ENCODE measurements around the gene TXLNB. TPM values are rescaled to one million over a fixed set of nuclear protein-coding genes. Genes with fewer than 3 reads are reported as not detected.

The TXLNB gene
- polyA plus RNA-seq, 1 of the 3 experiments (the other 2 are of a cell fraction) = 0.12 TPM

DNA sequence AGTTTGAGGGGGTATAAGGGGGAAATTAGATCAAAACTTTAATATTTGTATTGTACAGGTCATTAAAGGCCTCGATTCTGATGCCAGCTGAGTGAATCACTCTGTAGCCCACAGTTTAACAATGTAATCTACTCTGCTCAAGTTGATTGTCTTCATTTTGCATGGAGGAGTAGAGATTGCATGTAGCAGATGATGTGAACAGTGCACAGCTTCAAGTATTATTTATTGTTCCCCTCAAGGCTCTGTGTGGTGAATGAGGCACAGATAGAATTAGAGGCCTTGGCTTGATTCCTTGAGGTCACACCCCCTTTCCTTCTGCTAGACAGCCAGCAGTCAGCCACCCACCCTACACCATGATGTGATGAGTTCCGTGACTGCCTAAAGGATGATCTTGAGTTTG lies 38.1 kb downstream of the TXLNB start:
- Histone ChIP-seq H3K4me3 (ENCODE audit: low read depth in 2 of 2, low read length in 1 of 2) (no peak overlapping the region), H3K9ac (no peak overlapping the region), H4K20me1 (ENCODE audit: insufficient read depth) (no peaks in the 10 kb centered on the region), H3K4me2 (no peak overlapping the region), H3K27me3 (ENCODE audit: insufficient read depth) (peaks cover 7% of the 10 kb centered on the region; the same call in 1 of the 2 replicates), H3K36me3 (replicated peaks in 1 of 2; ENCODE audit: control insufficient read depth in 1 of 2, insufficient read depth in 2 of 2, low read length in 1 of 2) (no peaks in the 10 kb centered on the region), H3K4me1 (ENCODE audit: control insufficient read depth in 1 of 2, insufficient read depth in 2 of 2, low read depth in 1 of 2, low read length in 1 of 2) (no peaks in the 10 kb centered on the region), H3F3A (replicated peaks; ENCODE audit: insufficient read depth) (no peaks in the 10 kb centered on the region), H3K9me2 (no peaks in the 10 kb centered on the region), H2AFZ (ENCODE audit: low read depth) (no peak overlapping the region), H3K9me3 (no peaks in the 10 kb centered on the region), H3K79me2 (ENCODE audit: insufficient read depth) (no peaks in the 10 kb centered on the region), H3K27ac (ENCODE audit: low read depth in 2 of 2, low read length in 1 of 2) (no peak overlapping the region)
- ChIA-PET POLR2A (no interaction called here), CTCF (no interaction called here)
- DNase-seq = no peak
- WGBS (ENCODE audit: low lambda C conversion rate) = 21% methylated on average over 2 of the region's 2 CpGs
- TF ChIP-seq, protein P1, sequence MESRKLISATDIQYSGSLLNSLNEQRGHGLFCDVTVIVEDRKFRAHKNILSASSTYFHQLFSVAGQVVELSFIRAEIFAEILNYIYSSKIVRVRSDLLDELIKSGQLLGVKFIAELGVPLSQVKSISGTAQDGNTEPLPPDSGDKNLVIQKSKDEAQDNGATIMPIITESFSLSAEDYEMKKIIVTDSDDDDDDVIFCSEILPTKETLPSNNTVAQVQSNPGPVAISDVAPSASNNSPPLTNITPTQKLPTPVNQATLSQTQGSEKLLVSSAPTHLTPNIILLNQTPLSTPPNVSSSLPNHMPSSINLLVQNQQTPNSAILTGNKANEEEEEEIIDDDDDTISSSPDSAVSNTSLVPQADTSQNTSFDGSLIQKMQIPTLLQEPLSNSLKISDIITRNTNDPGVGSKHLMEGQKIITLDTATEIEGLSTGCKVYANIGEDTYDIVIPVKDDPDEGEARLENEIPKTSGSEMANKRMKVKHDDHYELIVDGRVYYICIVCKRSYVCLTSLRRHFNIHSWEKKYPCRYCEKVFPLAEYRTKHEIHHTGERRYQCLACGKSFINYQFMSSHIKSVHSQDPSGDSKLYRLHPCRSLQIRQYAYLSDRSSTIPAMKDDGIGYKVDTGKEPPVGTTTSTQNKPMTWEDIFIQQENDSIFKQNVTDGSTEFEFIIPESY (IDR thresholded peaks at IDR 0.05; ENCODE audit: borderline replicate concordance, low read depth) = no peak
- no peak for TF ChIP-seq CHD2 (IDR thresholded peaks at IDR 0.05; ENCODE audit: low read length, partially characterized antibody)
- TF ChIP-seq, protein P2, sequence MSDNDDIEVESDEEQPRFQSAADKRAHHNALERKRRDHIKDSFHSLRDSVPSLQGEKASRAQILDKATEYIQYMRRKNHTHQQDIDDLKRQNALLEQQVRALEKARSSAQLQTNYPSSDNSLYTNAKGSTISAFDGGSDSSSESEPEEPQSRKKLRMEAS (IDR thresholded peaks at IDR 0.05; ENCODE audit: low read depth) = no peak
- TF ChIP-seq USF1 (IDR thresholded peaks at IDR 0.05; ENCODE audit: borderline replicate concordance, low read depth) = no peak
- TF ChIP-seq MXI1 (IDR thresholded peaks at IDR 0.05; ENCODE audit: low read depth, low read length) = no peak
- no peak for TF ChIP-seq ELF1 (IDR thresholded peaks at IDR 0.05)
- TF ChIP-seq, protein P3, sequence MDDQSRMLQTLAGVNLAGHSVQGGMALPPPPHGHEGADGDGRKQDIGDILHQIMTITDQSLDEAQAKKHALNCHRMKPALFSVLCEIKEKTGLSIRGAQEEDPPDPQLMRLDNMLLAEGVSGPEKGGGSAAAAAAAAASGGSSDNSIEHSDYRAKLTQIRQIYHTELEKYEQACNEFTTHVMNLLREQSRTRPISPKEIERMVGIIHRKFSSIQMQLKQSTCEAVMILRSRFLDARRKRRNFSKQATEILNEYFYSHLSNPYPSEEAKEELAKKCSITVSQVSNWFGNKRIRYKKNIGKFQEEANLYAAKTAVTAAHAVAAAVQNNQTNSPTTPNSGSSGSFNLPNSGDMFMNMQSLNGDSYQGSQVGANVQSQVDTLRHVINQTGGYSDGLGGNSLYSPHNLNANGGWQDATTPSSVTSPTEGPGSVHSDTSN (IDR thresholded peaks at IDR 0.05) = no peak
- no peak for TF ChIP-seq USF2 (IDR thresholded peaks at IDR 0.05; ENCODE audit: borderline replicate concordance, low read depth, low read length)
- TF ChIP-seq YY1 (IDR thresholded peaks at IDR 0.05; ENCODE audit: low read depth) = no peak
- no peak for TF ChIP-seq FOXM1 (IDR thresholded peaks at IDR 0.05; ENCODE audit: low read depth)
- TF ChIP-seq RAD21 (IDR thresholded peaks at IDR 0.05; ENCODE audit: low read length) = no peak
- no peak for TF ChIP-seq SMC3 (IDR thresholded peaks at IDR 0.05; ENCODE audit: low read depth, low read length)
- TF ChIP-seq CTCF (IDR thresholded peaks at IDR 0.05) = no peak
- TF ChIP-seq FOSL2 (IDR thresholded peaks at IDR 0.05; ENCODE audit: borderline replicate concordance, low read depth) = no peak
- TF ChIP-seq GATA2 (CRISPR knock-in tag; IDR thresholded peaks at IDR 0.05) = no peak
- TF ChIP-seq TEAD4 (IDR thresholded peaks at IDR 0.05; ENCODE audit: borderline replicate concordance, insufficient read depth) = no peak
- TF ChIP-seq TAF1 (IDR thresholded peaks at IDR 0.05; ENCODE audit: borderline replicate concordance, low read depth, low read length) = no peak
- no peak for TF ChIP-seq EP300 (IDR thresholded peaks at IDR 0.05; ENCODE audit: borderline replicate concordance in 1 of 2, low read depth in 1 of 2, low read length in 1 of 2)
